Central memory CD8-positive, alpha-beta T cell (primary cell): ENCODE data around the gene ORC1.

Experiments
- ATAC-seq: fragments of 150-1000 bp; cut with Tn5 transposase; replicated peaks from 2 replicates; pipeline ENCODE4 v1.10.0; 2022; ENCODE audit warnings: mild to moderate bottlenecking, moderate FRiP score, moderate number of reproducible peaks; ENCODE audit not compliant: poor library complexity, severe bottlenecking; ENCODE audit errors: extremely low read depth
- DNase-seq, 2 donors: peaks; one replicate each; pipeline ENCODE4 v3.0.0; 2021; ENCODE audit warnings: low spot score in 2 of 2
- H3K27ac Mint-ChIP-seq: one replicate; pipeline ENCODE4 v1.8.0; 2022; ENCODE audit warnings: low read depth, mild to moderate bottlenecking, moderate library complexity, mixed read lengths
- H3K27me3 Mint-ChIP-seq: one replicate; pipeline ENCODE4 v1.8.0; 2022; ENCODE audit warnings: mixed read lengths
- H3K36me3 Mint-ChIP-seq: one replicate; pipeline ENCODE4 v1.8.0; 2022; ENCODE audit warnings: mild to moderate bottlenecking, moderate library complexity, mixed read lengths; ENCODE audit not compliant: insufficient read depth
- H3K4me1 Mint-ChIP-seq: one replicate; pipeline ENCODE4 v1.8.0; 2022; ENCODE audit warnings: mixed read lengths
- H3K4me3 Mint-ChIP-seq: one replicate; pipeline ENCODE4 v1.8.0; 2022; ENCODE audit warnings: mild to moderate bottlenecking, moderate library complexity, mixed read lengths
- H3K9me3 Mint-ChIP-seq: one replicate; pipeline ENCODE4 v1.8.0; 2022; ENCODE audit warnings: mixed read lengths

The ORC1 gene

GRCh38 chr1:52323731-52324130 lies 80.5 kb downstream of the ORC1 start:
- no peak for ATAC-seq
- no peaks in the 10 kb centered on the region for H3K27me3 Mint-ChIP-seq
- no peaks in the 10 kb centered on the region for H3K4me1 Mint-ChIP-seq
- H3K36me3 Mint-ChIP-seq, result peaks cover 6% of the 10 kb centered on the region
- no peak overlapping the region for H3K4me3 Mint-ChIP-seq
- no peak overlapping the region for H3K27ac Mint-ChIP-seq
- no peak for DNase-seq
- H3K9me3 Mint-ChIP-seq, result no peaks in the 10 kb centered on the region
